ENCODE results near the gene CAMTA1.
"Not testable (repeated sequence)": the region's sequence is repeated elsewhere in the genome, so short reads cannot be mapped to it uniquely, and the experiment has no call there.

The CAMTA1 gene

DNA sequence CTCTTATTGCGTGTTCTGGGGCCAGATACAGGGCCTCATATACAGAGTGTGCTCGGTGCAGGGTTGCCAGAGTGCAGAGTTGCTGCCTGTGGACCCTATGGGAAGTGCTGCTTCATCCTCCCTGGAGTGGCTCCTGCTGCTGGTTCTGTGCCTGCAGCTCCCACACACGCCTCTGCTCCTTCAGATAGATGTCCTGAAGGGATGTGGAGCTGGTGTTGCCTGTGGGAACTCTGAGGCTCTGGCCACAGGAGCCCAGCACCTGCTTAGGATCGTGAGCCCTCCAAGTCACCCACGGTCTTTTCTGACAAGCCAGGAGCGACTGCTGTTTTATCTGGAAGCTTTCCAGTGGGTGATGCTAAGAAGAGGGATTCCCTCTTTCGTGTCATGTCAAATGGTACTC, 120.5 kb downstream of the CAMTA1 start:
- no peak for DNase-seq (ENCODE audit: low read depth in 1 of 2, low spot score in 1 of 2)

DNA sequence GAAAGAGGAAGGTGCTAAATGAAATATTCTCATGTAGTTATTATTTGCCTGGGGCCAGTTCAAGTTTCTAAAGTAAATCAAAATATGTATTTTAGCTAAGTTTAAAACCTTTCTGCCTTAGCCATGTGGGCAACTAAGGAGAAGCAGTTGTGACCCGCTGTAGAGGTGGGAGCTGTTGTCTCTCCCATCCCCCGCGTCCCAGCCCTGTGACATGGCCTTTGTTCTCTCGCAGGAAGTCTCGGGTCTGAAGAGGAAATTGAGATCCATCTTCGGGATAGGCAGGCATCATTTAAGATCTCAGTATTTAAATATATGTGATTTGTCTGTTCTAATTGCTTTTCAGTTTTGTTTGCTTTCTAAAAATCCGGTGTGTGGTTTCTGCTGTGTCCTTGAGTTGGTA, 121.5 kb downstream of the CAMTA1 start:
- no peak for DNase-seq (ENCODE audit: low read depth in 1 of 2, low spot score in 1 of 2)

GRCh38 chr1:6907201-6907600, 121.9 kb downstream of the CAMTA1 start:
- no peak for DNase-seq (ENCODE audit: low read depth in 1 of 2, low spot score in 1 of 2)

DNA sequence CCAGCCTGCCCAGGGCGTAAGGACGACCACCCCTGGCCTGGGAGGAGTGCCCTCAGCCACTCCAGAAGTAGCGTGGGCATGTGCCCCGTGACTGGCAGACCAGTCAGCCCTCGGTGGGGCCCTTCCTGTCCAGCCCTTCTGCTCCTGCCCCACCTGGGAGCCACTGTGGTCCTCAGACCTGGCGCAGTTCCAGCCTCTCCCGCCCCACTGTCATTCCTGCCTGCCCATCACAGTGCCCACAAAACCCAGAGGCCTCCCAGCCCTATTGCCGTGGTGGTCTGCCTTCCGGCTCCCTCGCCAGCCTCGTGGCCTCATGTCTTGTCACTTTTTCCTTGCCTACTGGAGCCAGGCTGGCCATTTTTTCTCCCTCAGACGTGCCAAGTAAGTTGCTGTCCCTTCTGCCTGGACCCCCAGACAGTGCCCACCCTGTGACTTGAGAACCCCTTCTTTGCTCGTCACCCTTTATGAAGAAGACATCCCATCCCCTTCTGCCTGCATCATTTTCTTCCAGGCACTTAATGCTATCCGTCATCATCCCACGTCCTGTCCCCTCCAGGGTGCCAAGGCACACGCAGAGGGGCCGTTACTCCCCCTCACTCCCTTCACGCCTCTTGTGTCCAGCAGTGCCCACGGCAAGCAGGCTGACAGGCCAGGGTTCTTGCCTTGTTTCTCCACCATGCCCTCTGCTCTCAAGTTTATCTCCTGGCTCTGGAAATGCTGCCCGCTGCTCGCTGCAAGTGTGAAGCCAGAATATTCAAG, 122.6 kb downstream of the CAMTA1 start:
- no peak for DNase-seq (ENCODE audit: low read depth in 1 of 2, low spot score in 1 of 2)

- no peak for DNase-seq (ENCODE audit: low read depth in 1 of 2, low spot score in 1 of 2)
Observed at GRCh38 chr1:6909401-6909800, 124.1 kb downstream of the CAMTA1 start.

DNA sequence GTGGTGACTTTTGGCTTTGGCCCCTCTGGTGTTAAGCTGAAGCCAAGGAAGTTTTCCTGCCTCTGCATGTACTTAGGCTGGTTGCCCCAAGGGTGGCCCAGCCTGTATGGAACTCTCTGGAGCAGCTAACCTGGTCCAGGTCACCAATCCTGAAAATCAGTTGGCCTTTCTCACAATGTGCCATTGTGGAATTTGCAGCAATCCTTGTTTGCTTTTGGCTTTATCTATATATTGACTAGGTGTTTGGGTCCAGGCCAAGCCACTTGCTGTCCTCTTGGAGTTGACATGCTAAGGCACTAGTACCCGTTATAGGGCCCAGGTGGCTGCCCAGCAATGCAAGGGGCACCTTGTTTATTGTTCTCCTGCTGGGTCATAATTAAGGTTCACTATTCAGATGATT, 124.6 kb downstream of the CAMTA1 start:
- DNase-seq (ENCODE audit: low read depth in 1 of 2, low spot score in 1 of 2) = no peak

- DNase-seq (ENCODE audit: low read depth in 1 of 2, low spot score in 1 of 2) = no peak
Observed at GRCh38 chr1:6911021-6911941, 126.0 kb downstream of the CAMTA1 start.

GRCh38 chr1:6911974-6912373, 126.7 kb downstream of the CAMTA1 start:
- DNase-seq (ENCODE audit: low read depth in 1 of 2, low spot score in 1 of 2) = no peak

DNA sequence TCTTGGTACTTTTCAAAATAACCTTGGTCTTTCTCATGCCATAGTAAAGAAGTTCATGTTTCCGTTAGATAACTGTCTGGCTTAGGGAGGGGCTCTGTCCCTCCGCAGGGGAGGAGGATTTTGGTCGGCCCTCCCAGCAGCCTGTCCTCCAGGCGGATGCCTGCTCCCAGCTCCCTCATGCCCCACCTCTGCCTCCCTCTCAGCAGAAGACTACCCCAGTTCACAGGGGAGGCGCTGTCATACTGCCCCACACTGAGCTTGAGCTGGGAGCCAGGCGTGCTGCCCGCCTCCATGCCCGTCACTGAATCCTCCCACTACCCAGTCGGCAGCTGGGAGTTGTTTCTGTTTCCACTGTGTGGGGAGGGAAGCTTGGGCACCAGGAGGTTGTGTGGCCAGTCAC, 127.3 kb downstream of the CAMTA1 start:
- DNase-seq (ENCODE audit: low read depth in 1 of 2, low spot score in 1 of 2) = no peak

GRCh38 chr1:6913086-6913485, 127.8 kb downstream of the CAMTA1 start:
- no peak for DNase-seq (ENCODE audit: low read depth in 1 of 2, low spot score in 1 of 2)

DNA sequence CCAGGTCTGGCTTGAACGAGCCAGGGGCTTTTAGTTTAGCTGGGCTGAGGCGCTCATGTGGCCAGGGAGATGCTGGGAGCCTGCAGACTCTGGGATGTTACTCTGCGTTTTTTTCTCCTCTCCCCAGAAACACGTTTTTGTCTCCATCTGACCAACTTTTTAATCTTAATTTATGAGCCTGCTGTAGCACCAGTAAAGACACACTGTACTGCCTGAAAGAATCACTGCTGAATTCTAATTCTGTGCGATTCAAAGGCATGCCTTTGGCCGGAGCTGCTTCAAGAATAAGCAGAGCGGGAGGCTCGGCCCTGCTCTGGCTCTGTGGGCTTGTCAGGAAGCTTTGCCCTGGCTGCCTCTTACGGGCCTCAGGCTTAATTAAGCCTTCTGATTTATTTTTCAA, 129.5 kb downstream of the CAMTA1 start:
- no peak for DNase-seq (ENCODE audit: low read depth in 1 of 2, low spot score in 1 of 2)

- no peak for DNase-seq (ENCODE audit: low read depth in 1 of 2, low spot score in 1 of 2)
Observed at GRCh38 chr1:6915999-6916565, 130.8 kb downstream of the CAMTA1 start.

GRCh38 chr1:6917067-6917466, 131.8 kb downstream of the CAMTA1 start:
- no peak for DNase-seq (ENCODE audit: low read depth in 1 of 2, low spot score in 1 of 2)

- no peak for DNase-seq (ENCODE audit: low read depth in 1 of 2, low spot score in 1 of 2)
Observed at GRCh38 chr1:6918186-6918924, 133.1 kb downstream of the CAMTA1 start.

DNA sequence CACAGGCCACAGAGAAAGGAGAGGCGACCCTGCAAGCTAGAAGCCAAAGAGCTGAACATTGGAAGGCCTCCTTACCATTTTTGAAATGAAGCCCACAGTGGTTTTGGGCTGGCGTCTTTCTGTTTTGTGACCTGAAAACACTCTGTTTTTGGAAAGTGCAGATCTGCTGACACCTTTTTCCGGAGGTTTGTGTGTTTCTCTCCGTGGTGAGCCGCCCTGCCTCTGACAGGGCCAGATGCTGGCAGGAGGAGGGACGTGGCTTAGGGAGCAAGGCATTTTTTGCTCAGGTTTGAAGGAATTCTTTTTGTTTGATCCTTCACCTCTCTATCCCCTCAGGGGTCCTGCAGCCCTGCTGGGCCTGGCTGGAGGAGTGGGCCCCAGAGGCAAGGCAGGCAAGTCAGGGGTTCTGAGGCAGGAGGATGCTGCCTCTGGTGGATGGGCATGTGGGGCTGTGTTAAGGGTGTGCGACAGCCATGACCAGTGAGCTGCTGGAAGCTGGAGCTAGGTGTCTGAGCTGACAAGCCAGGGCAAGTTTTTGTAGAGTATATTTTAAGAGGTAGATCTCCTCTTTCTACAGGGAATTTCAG, 133.8 kb downstream of the CAMTA1 start:
- DNase-seq (ENCODE audit: low read depth in 1 of 2, low spot score in 1 of 2) = no peak

- not testable (repeated sequence) for DNase-seq (ENCODE audit: low read depth in 1 of 2, low spot score in 1 of 2)
Observed at GRCh38 chr1:6921506-6921905, 136.3 kb downstream of the CAMTA1 start.

- no peak for DNase-seq (ENCODE audit: low read depth in 1 of 2, low spot score in 1 of 2)
Observed at GRCh38 chr1:6922096-6922931, 137.1 kb downstream of the CAMTA1 start.

DNA sequence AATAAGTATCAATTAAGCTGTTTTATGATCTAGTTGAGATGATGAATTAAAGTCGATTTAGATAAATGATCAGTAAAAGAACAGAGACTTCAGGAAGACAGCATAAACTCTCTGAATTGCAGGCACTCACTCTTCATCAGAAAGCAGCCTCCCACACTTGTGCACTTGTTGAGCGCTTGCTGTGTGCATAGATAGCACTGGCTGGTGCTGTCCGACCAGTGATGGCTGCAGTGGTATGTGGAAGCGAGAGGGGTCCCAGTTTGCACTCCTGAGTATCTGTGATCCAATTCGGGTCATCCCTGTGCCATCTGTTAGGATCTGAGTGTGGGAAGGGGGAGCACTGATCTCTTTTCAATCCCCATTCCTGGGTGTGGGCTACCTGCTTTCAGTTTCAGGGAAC, 137.8 kb downstream of the CAMTA1 start:
- no peak for DNase-seq (ENCODE audit: low read depth in 1 of 2, low spot score in 1 of 2)

DNA sequence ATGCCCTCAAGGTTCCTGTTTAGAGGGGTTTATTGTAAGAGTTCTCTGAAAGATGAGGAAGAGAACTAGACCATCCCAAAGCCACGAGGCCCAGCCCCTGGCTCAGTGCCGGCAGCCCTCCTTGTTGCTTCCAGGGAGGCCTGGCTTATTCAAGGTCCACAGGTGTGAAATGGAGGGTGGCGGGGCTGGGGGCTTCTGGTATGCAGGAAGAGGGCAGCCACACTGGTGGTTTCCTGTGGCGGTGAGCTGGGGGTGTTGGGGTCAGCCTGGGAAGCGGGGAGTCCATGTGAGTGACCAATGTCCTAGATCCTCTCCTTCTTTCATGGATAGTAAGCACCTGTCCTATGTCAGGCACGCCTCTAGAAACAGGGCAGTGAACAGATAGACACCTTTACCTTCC, 138.2 kb downstream of the CAMTA1 start:
- no peak for DNase-seq (ENCODE audit: low read depth in 1 of 2, low spot score in 1 of 2)

Data from activated CD4-positive, alpha-beta T cell treated with anti-CD3 and anti-CD28 coated beads, Interleukin-2, amount 50 U/mL, for 24 hours (primary cell).